WERI-Rb-1 (cell line): ENCODE results near the gene CTR9.
A peak's percentile ranks its signal among the peaks of the same experiment; 100 is the strongest.

Experiments used
- DNase-seq: peaks from one replicate; pipeline ENCODE4 v3.0.0-alpha.2; 2020
- H3K27ac ChIP-seq: fragments of 250-450 bp; sonication (Bioruptor Pico); 2 replicates; pipeline ENCODE4 v1.5.1; 2020; ENCODE audit warnings: mild to moderate bottlenecking, moderate library complexity
- H3K27me3 ChIP-seq: fragments of 250-450 bp; sonication (Bioruptor Pico); 2 replicates; pipeline ENCODE4 v1.5.1; 2021; ENCODE audit warnings: mild to moderate bottlenecking, low read depth, moderate library complexity; ENCODE audit not compliant: insufficient read depth, severe bottlenecking
- H3K36me3 ChIP-seq: fragments of 250-450 bp; sonication (Bioruptor Pico); 2 replicates; pipeline ENCODE4 v1.5.1; 2020; ENCODE audit warnings: mild to moderate bottlenecking, moderate library complexity
- H3K4me3 ChIP-seq: 2 replicates; pipeline ENCODE4 v1.5.1; 2011; ENCODE audit warnings: low read depth, mild to moderate bottlenecking, control low read depth, low read length
- H3K9me3 ChIP-seq: fragments of 250-450 bp; sonication (Bioruptor Pico); 2 replicates; pipeline ENCODE4 v1.5.1; 2021; ENCODE audit warnings: mild to moderate bottlenecking, moderate library complexity; ENCODE audit not compliant: severe bottlenecking
- CTCF ChIP-seq: IDR thresholded peaks from 2 replicates; pipeline ENCODE4 v1.5.1; 2011; ENCODE audit warnings: low read depth, mild to moderate bottlenecking, control low read depth, inconsistent platforms, low read length

Gene CTR9

GRCh38 chr11:10806206-10806605 lies 55.2 kb downstream of the CTR9 start:
- DNase-seq: no peak
- Histone ChIP-seq H3K27ac (no peak overlapping the region), H3K4me3 (no peak overlapping the region), H3K36me3 (peaks cover 74% of the 10 kb centered on the region), H3K9me3 (no peaks in the 10 kb centered on the region), H3K27me3 (no peaks in the 10 kb centered on the region)
- TF ChIP-seq CTCF: no peak

- Histone ChIP-seq H3K9me3 (no peaks in the 10 kb centered on the region), H3K27me3 (no peaks in the 10 kb centered on the region), H3K27ac (peak overlapping the region; percentile 99), H3K36me3 (peaks cover 60% of the 10 kb centered on the region), H3K4me3 (peak overlapping the region; percentile 98)
- no peak for TF ChIP-seq CTCF
- peak; percentile 28 for DNase-seq
These were observed 56.6 kb downstream of the CTR9 start for GRCh38 chr11:10807493-10808234.

GRCh38 chr11:10808235-10808552 lies 57.1 kb downstream of the CTR9 start:
- no peak for TF ChIP-seq CTCF
- Histone ChIP-seq H3K4me3 (peak overlapping the region; percentile 98), H3K9me3 (no peaks in the 10 kb centered on the region), H3K27me3 (no peaks in the 10 kb centered on the region), H3K36me3 (peaks cover 55% of the 10 kb centered on the region), H3K27ac (peak overlapping the region; percentile 99)
- DNase-seq: no peak

GRCh38 chr11:10808553-10809372 lies 57.7 kb downstream of the CTR9 start, which contains the start of gene EIF4G2:
EIF4G2 (minus strand) TSS chr11:10808926.
- DNase-seq: peak; percentile 98
- Histone ChIP-seq H3K36me3 (peaks cover 49% of the 10 kb centered on the region), H3K9me3 (no peaks in the 10 kb centered on the region), H3K27ac (peak within 1 kb of the TSS; percentile 99), H3K4me3 (peak within 1 kb of the TSS; percentile 98), H3K27me3 (no peaks in the 10 kb centered on the region)
- TF ChIP-seq CTCF: no peak

- peak overlapping the region; percentile 99 for H3K27ac ChIP-seq
- peak; percentile 44 for DNase-seq
- H3K27me3 ChIP-seq: no peaks in the 10 kb centered on the region
- no peaks in the 10 kb centered on the region for H3K9me3 ChIP-seq
- peak overlapping the region; percentile 98 for H3K4me3 ChIP-seq
- H3K36me3 ChIP-seq: peaks cover 41% of the 10 kb centered on the region
- TF ChIP-seq CTCF: no peak
These were observed 58.5 kb downstream of the CTR9 start for GRCh38 chr11:10809373-10810160.
